WTC11 (cell line): ENCODE results near the gene CDK2AP2.

Source experiments
- ATF6 ChIP-seq: sonication (generic); formaldehyde crosslinking; IDR thresholded peaks from 2 replicates; pipeline ENCODE4 v1.8.1; 2023; ENCODE audit warnings: mild to moderate bottlenecking, missing genetic modification reagents
- CREM ChIP-seq: sonication (generic); formaldehyde crosslinking; IDR thresholded peaks from 2 replicates; pipeline ENCODE4 v1.8.1; 2022; ENCODE audit warnings: mild to moderate bottlenecking, missing genetic modification reagents, moderate library complexity
- CTCF ChIP-seq: fragments of 200-600 bp; IDR thresholded peaks from 2 replicates; pipeline ENCODE4 v1.8.0; 2022; ENCODE audit warnings: antibody characterized with exemption
- ESRRA ChIP-seq: sonication (generic); formaldehyde crosslinking; IDR thresholded peaks from 2 replicates; pipeline ENCODE4 v1.8.1; 2022; ENCODE audit warnings: mild to moderate bottlenecking, missing genetic modification reagents, borderline replicate concordance
- ETV6 ChIP-seq: sonication (generic); formaldehyde crosslinking; IDR thresholded peaks from 2 replicates; pipeline ENCODE4 v1.8.1; 2022; ENCODE audit warnings: mild to moderate bottlenecking, missing genetic modification reagents
- IRF1 ChIP-seq: sonication (generic); formaldehyde crosslinking; IDR thresholded peaks from 2 replicates; pipeline ENCODE4 v1.8.0; 2023; ENCODE audit warnings: missing genetic modification reagents
- MLX ChIP-seq: sonication (generic); formaldehyde crosslinking; IDR thresholded peaks from 2 replicates; pipeline ENCODE4 v1.8.1; 2023; ENCODE audit warnings: mild to moderate bottlenecking, missing genetic modification reagents, moderate library complexity
- PRDM15 ChIP-seq: sonication (generic); formaldehyde crosslinking; IDR thresholded peaks from 2 replicates; pipeline ENCODE4 v1.8.0; 2022; ENCODE audit warnings: missing genetic modification reagents
- RELA ChIP-seq: sonication (generic); formaldehyde crosslinking; IDR thresholded peaks from 2 replicates; pipeline ENCODE4 v1.8.1; 2022; ENCODE audit warnings: missing genetic modification reagents, mild to moderate bottlenecking, borderline replicate concordance
- STAT6 ChIP-seq: sonication (generic); formaldehyde crosslinking; conservative IDR thresholded peaks from 2 replicates; pipeline ENCODE4 v1.8.1; 2023; ENCODE audit warnings: mild to moderate bottlenecking, low read depth, missing genetic modification reagents, moderate library complexity
- TEAD1 ChIP-seq: sonication (generic); formaldehyde crosslinking; IDR thresholded peaks from 2 replicates; pipeline ENCODE4 v1.8.0; 2022; ENCODE audit warnings: mild to moderate bottlenecking, missing genetic modification reagents
- ZBTB21 ChIP-seq: sonication (generic); formaldehyde crosslinking; IDR thresholded peaks from 2 replicates; pipeline ENCODE4 v1.8.1; 2023; ENCODE audit warnings: mild to moderate bottlenecking, missing genetic modification reagents, borderline replicate concordance
- ZNF263 ChIP-seq: sonication (generic); formaldehyde crosslinking; IDR thresholded peaks from 2 replicates; pipeline ENCODE4 v1.8.1; 2022; ENCODE audit warnings: low read depth, mild to moderate bottlenecking, moderate library complexity, missing genetic modification reagents
- ZNF532 ChIP-seq: fragments of 250-450 bp; sonication (Bioruptor Pico); IDR thresholded peaks from 2 replicates; pipeline ENCODE4 v1.9.0; 2021; ENCODE audit warnings: mild to moderate bottlenecking, borderline replicate concordance

GRCh38 chr11:67534070-67534679 lies 26.2 kb upstream of the CDK2AP2 start:
- no peak for TF ChIP-seq ESRRA (CRISPR knock-in tag)
- TF ChIP-seq ATF6 (CRISPR knock-in tag), result no peak
- no peak for TF ChIP-seq CTCF
- no peak for TF ChIP-seq PRDM15
- no peak for TF ChIP-seq TEAD1
- no peak for TF ChIP-seq ETV6
- no peak for TF ChIP-seq MLX (CRISPR knock-in tag)
- no peak for TF ChIP-seq CREM (CRISPR knock-in tag)
- TF ChIP-seq ZNF263, result no peak
- no peak for TF ChIP-seq ZNF532 (CRISPR knock-in tag)
- no peak for TF ChIP-seq RELA
- TF ChIP-seq STAT6 (CRISPR knock-in tag), result no peak
- TF ChIP-seq ZBTB21 (CRISPR knock-in tag), result no peak
- no peak for TF ChIP-seq IRF1 (CRISPR knock-in tag)
